Measurements from ENCODE around the gene SSBP3.

GRCh38 chr1:54212872-54213271, 193.3 kb downstream of the SSBP3 start:
- TF ChIP-seq CTCF (IDR thresholded peaks at IDR 0.05), result no peak
- TF ChIP-seq POLR2A (IDR thresholded peaks at IDR 0.05), result no peak
- TF ChIP-seq EP300 (IDR thresholded peaks at IDR 0.05), result no peak

Measured in tibial nerve (tissue), 4 donors.